MV-4-11 (cell line): ENCODE results near the gene AP3B1.

Experiments used
- DNase-seq: peaks from one replicate; lab custom pipeline; 2025; lab: John Stamatoyannopoulos, UW

AP3B1 gene

DNA sequence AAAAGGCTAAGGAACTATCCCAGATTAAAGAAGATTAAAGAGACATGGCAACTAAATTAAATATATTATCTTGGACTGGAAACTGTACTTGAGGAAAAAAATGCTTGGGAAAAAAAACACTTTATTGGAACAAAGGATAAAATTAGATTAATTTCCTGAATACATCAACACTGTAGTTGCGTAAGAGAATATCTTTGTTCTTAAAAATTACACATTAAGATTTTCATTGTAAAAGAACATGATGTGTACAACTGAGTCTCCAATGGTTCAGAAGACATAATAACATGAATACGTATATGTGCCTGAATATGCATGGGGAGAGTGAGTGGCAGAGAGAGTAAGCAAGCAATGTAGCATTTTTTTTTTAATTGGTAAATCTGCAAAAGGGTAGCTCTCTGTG lies 2.8 kb downstream of the AP3B1 start:
- DNase-seq = no peak

DNA sequence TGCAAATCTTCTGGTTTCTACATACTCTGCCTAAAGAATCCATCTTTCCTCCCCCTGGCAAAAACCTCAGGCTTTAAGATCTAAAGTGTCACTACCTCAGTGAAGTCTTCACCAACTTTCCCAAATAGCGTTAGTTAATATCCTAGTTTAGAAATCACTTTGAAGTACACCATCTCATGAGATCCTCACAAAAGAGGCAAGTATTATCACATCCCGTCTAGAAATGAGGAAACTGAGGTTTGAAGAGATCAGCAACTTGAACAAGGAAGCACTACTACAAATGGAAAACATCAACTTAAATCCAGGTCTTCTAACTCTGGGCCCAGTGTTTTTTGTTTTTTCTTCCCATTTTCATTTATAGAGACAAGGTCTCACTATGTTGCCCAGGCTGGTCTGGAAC lies 4.6 kb downstream of the AP3B1 start:
- DNase-seq = peak; percentile 45

DNA sequence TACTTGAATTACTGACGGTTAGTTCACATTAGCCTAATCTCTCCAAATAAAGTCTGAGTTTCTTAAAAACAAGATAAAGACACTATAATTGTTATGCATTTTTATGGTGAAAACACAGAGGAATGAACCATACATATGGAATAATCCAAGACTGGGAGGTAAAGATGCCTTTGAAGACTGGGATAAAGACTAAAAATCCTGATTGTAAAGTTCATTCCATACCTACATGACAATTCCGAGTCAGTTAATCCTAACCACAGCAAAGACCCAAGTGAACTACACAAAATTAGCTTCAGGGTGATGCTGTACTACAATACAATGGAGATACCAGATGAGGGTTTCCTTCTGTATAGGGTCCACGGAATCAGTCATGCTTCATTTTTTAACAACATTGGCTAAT lies 6.3 kb downstream of the AP3B1 start:
- DNase-seq = no peak

DNA sequence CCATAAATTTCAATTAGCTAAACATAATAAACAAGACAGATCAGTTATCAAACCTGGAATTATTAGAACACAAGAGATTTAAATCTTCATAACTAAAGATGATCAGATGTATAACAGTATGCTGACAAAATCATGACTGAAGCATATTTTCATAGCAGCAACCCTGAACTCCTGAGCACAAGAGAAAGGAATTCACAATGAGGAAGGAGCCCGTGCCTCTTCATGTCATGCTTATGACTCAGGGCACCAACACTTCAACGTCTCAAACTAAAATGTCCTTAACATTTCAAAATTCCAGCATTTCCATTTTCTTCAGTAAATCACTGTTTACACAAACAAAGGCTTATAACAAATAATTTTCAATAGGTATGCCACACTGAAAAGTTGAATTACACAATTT lies 6.7 kb downstream of the AP3B1 start:
- peak; percentile 37 for DNase-seq

DNA sequence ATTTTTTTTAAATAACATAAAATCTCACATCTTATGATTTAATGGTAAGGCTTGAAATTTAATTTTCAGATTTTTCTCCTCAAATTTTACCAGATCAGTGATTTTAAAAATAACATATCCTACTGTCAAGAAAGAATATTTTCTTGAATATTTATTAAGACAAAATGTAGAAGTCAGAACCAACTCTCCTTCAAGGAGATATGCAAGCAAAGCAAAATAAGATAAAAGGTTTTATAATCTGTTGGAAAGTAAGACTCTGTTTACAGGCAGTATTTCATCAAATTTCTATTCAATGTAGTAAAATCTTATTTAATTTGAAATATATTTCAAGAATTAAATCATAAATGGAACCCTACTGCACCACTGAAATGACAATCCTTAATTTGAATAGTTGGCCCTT lies 7.3 kb downstream of the AP3B1 start:
- DNase-seq = no peak

DNA sequence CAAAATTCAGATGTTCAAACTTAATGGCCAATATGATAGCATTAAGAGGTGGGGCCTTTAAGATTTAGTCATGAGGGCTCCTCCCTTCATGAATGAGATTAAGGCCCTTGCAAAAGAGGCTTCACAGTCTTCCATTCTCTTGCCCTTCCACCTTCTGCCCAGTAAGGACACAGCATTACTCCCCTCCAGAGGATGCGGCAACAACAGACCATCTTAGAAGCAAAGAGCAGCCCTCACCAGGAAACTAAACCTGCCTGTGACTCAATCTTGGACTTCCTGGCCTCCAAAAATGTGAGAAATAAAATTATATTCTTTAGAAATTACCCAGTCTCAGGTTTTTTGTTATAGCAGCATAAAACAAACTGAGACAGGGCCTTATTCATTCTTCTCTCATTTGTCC lies 8.2 kb downstream of the AP3B1 start:
- peak; percentile 63 for DNase-seq

DNA sequence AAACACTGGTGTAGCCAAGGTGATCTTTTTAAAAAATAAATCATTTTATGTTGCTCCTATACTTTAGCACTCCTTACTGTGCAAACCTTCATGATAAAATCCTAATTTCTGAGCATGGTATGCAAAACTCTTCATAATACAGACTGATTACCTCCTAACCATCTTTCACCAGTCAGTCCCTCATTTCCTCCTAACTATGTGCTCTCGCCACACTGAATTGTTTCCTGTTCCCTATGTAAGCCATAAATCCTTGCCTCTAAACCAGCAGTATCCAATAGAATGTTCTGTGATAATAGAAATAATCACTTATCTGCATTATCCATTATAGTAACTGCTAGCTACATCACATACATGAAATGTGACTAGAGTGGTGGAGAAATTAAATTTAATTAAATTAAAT lies 10.7 kb downstream of the AP3B1 start:
- no peak for DNase-seq

DNA sequence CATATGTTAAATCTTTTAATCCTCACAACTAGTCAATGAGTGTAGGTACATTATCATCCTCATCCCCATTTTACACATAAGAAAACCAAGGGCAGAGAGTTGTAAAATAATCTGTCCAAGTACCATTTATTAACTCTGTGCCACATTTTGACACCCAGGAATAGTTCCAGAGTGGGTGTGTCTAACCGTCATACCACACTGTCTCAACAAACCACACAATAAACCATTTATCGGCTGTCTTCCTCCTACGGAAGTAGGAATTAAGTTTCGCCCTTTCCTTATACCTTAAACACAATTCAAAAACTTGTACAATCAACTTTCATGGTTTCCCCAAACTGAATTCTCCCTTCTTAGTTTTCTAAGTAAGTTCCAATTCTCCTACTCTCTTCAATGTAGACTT lies 11.4 kb downstream of the AP3B1 start:
- peak; percentile 15 for DNase-seq

DNA sequence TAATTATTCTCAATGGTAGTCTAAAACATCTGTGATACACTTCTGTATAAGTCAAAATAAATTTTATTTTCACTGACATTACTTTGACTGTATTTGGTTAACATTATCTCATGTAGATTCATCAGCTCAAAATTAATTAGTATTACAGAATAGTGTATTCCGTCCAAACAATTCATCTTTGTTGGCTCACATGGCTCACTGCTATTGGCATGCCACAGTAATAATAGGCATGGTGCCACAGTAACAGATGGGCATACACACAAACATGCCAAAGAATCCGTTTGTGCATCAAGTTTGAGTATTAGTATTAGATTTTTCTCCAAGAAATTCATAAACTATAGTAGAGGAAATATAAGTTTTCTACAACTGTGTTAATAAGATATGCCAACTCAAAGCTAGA lies 14.2 kb downstream of the AP3B1 start:
- DNase-seq = no peak

DNA sequence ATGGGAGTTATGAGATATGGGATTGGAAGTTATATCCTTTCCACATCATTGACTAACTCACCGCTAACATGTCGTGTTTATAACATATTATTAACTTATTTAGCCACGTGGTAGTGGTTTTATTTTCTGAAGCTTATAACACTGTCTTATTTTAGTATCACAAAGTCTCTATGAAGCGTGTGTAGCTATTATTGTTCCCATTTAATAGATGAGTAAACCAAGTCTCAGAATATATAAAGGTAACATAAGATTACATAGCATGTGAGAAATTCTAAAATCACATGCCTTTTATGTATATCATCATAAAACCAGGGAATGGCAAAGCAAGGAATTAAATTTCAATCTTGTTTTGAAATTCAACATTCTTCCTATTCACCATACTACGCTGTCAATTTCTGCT lies 15.3 kb downstream of the AP3B1 start:
- DNase-seq = no peak

DNA sequence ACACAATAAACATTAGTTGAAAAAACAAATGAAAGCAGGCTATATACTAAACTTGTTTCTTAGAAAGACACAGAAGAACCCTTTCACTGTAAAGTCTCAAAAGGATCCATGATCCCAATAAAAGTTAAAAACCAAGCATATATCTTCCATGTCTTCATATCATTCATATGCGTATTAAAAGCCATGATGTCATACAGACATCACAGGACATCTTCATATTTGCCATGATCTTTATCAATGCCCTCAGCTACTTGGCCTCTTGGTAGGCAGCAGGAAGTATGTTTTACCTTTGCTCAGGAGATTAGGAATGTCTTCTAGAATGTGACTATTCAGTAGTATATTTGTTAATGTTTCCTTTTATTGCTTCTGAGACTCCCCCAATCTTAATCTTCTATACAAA lies 16.8 kb downstream of the AP3B1 start:
- DNase-seq = no peak

DNA sequence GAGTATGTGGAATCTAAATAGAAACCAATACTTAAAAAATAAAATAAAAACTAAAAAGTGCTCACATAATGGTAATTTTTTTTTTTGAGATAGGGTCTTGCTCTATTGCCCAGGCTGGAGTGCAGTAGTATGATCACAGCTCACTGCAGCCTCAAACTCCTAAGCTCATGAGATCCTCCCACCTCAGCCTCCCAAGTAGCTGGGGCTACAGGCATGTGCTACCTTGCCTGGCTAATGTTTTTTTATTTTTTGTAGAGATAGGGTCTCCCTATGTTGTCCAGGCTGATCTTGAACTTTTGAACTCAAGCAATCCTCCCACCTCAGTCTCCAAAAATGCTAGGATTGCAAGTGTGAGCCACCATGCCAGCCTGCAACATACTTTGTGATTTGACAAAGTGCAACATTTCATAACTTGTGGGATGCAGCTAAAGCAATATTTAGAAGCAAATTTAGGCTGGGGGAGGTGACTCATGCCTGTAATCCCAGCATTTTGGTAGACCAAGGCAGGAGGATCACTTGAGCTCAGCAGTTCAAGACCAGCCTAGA lies 18.4 kb downstream of the AP3B1 start:
- DNase-seq = peak; percentile 42

DNA sequence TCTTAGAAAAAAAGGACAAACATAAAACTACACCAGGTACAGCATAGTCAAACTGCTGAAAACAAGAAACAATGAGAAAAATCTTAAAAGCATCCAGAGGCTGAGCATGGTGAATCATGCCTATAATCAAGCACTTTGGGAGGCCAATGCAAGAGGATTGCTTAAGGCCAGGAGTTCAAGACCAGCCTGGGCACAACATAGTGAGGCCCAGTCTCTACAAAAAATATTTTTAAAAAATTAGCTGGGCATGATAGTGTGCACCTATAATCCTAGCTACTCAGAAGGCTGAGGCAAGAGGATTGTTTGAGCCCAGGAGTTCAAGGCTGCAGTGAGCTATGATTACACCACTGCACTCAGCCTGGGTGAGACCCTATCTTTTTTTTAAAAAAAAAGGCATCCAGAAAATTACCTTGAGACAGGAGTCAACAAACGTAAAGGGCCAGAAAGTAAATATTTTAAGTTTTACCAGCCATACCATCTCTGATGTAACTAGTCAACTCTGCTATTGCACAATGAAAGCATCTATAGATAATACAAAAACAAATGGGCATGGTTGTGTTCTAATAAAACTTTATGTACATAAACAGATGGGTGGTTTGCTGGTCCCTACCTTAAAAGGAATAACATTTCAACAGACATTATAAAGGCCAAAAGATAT lies 19.8 kb downstream of the AP3B1 start:
- no peak for DNase-seq

DNA sequence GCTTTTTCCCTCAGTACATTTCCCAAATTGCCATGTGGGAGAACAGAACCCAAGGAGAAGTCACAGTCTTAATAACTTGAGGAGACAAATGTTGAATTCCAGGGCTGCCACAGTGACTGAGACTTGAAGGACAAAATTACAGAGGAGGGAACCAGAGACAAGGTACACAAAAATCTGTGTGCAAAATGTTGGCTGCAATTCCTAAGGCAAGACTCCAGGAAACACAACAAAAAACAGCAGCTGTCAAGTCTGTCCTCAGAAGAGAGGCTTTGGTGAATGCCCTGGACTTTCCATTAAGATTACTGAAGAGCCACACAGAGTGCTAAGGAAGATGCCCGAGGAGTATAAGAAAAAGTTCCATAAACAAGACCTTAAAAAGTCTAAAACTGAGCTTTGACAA lies 21.1 kb downstream of the AP3B1 start:
- DNase-seq = no peak

DNA sequence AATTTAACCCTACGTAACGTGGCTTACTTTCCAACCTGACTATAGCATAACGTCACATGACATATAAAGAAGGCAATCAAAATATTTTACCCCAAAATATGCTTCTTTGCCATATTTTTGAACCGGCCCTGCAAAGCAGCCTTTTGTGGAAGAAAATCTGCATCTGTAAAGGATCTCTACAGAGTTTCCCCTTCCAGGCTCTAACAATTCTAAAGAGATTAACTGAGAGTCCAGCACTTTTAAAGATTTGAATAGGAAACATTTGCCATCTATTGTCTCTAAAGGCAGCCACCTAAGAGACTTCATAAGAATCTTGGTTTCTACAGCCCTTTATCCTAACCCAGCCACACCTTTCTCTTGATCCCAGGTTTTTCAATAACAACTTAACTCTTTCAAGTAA lies 22.7 kb downstream of the AP3B1 start:
- no peak for DNase-seq

DNA sequence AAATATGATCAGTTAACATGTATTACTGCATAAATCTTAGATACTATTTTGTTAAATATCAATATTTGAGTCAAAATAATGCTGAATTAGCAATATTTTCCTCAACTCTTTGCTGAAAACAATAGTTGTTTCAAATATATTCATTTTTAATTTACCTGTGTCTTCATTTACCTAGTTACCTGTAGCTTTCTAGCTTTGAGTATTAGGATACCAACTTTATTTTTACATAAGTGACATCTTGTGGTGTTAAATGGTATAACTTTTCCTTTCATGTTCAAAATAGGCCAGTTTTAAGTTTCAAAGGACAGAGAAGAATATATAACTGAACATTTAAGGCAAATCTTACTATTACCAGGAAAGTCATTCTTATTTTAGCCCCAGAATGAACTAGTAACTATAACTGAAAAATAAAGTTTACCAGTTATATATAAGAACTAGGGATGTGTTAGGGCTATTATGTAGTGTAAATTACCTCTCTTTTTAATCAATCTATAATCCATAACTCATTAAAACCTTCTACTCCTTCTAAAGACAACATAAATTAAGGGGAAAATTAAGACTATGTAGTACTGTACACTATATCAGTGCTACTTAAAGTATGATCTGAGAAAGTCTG lies 25.3 kb downstream of the AP3B1 start:
- peak; percentile 8 for DNase-seq

DNA sequence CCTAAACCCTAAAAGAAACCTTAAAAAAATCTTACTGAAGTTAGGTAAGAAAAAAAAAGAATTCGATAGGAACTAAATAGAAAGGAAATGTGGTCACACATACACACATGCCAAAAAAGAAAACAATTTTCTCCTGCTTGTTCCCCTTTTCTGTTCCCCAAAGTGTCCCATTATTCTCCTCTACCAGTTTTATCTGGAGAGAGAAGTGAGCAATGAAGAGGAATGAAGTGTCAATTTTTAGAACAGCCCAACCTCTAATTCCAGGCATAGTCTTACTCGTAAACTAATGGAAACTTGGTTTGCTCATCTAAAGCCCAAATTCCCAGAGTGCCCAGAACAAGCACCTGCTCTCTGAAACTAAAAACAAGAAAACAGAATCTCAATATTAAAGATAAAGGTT lies 26.1 kb downstream of the AP3B1 start:
- peak; percentile 72 for DNase-seq

DNA sequence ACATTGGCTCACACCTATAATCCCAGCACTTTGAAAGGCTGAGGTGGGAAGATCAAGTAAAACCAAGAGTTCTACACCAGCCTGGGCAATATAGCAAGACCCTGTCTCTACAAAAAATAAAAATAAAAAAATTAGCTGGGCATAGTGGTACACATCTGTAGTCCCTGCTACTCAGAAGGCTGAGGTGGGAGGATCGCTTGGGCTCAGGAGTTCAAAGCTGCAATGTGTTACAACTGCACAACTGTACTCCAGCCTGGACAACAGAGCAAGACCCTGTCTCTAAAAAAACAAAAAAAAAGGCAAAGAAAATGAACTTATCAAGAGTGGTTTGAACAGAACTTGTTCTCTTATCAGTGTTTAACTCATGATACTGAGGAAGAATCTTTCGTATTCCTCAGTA lies 29.3 kb downstream of the AP3B1 start:
- no peak for DNase-seq

DNA sequence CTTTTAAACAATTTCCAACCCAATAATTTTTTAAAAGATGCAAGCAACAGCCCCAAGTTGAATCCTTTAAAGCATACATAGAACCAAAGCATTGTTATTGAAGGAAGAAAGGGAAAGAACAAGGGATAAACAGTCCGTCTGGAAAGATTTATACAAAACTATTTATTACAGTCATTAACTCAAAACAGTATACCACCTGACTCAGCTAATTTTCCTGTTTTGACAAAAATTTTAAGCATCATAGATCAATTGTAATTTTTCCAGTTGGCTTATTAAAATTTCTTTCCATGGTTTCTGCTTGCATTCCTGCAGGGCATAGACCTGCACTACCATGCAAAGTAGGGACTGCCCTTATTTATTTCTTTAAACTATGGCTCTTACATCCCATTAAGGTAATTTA lies 29.9 kb downstream of the AP3B1 start:
- DNase-seq = no peak

DNA sequence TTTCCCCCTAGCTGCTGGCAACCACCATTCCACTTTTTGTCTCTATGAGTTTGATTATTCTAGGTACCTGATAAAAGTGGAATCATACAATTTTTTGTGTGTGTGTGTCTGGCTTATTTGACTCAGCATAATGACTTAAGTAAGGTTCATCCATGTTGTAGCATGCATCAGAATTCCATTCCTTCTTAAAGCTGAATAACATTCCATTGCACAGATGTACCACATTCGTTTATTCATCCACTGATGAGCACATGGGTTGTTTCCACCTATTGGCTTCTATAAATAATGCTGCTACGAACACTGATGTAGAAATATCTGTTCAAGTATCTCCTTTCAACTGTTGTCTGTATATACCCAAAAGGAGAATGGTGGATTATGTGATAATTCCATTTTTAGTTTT lies 33.7 kb downstream of the AP3B1 start:
- no peak for DNase-seq

DNA sequence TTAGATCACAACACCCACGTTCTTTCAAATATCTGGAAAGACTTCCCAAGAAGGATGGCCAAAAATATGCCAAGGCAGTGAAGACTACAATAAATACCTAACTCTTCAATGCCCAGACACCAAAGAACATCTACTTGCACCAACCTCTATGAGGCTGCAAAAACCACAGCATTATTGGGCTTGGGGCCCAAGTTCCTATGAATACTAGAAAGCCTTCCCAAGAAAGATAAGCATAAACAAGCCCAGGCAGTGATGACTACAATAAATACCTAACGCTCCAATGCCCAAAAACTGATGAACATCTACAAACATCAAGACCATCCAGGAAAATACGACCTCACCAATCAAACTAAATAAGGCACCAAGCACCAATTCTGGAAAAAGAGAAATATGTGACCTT lies 41.3 kb downstream of the AP3B1 start:
- DNase-seq = no peak

DNA sequence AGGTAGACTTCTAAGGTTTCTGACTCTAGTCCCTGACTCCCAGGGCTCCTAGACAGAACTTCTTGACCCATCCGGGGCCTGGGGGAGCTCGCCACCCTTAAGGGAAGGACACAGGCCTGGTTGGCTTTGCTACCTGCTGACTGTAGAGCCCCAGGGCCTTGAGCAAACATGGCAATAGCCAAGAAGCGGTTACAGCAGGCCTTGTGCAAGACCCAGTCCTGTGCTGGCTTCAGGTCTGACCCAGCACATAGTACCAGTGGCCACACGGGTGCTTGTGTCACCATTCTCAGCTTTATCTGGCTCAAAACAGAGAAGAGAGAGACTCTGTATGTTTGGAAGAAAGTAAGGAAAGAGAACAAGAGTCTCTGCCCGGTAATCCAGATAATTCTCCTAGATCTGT lies 41.8 kb downstream of the AP3B1 start:
- no peak for DNase-seq

DNA sequence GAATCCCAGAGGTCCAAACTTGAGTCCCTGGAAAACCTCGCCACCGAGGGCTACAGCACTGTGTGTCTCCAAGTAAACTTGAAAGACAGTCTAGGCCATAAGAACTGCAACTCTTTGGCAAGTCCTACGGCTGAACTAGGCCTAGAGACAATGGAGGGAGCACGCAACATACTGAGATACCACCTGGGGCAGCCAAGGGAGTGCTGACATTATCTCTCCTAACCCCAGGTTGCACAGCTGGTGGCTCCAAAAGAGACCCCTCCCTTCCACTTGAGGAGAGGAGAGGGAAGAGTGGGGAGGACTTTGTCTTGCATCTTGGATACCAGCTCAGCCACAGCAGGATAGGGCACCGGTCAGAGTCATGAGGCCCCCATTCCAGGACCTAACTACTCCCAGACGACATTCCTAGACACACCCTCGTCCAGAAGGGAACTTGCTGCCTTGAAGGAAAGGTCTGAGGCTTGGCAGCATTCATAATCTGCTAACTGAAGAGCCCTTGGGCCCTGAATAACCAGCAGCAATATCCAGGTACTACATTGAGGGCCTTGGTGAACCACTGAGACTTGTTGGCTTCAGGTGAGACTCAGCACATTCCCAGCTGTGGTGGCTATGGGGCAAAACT lies 42.7 kb downstream of the AP3B1 start:
- DNase-seq = no peak

DNA sequence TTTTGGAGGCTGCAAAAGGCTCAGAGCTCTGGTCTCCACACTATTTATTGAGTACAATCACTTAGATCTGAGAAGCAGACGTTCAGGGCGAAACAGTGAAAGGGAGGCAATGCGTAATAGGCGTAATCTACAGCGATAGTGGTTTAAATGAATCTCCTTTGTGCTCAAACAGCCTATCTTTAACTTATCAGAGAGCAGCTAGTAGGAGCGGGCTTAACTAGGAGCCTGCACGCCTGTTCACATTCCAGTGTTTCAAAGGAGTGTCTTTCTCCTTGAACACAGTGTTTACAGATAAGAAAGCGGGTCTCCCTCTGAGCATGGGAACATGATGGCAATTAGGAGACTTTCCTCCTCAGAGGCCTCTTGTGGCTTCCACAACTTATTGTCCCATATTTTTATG lies 49.4 kb downstream of the AP3B1 start:
- no peak for DNase-seq
